H1 (cell line): ENCODE data around the gene MYH2. TPM values are rescaled to one million over a fixed set of nuclear protein-coding genes. Genes with fewer than 3 reads are reported as not detected.

Experiments used
- CBX5 ChIP-seq: fragments of 300-800, 300-1000 bp; sonication (generic); IDR thresholded peaks from 2 replicates; pipeline ENCODE4 v1.7.1; 2016; ENCODE audit warnings: antibody characterized with exemption, low read length, low read depth
- CHD7 ChIP-seq: fragments of 300-600 bp; sonication (generic); IDR thresholded peaks from 2 replicates; pipeline ENCODE4 v1.7.1; 2012; ENCODE audit warnings: low read length, moderate library complexity, mild to moderate bottlenecking, inconsistent platforms; ENCODE audit not compliant: insufficient replicate concordance
- EGR1 ChIP-seq: IDR thresholded peaks from 2 replicates; pipeline ENCODE4 v1.6.1; 2011; ENCODE audit warnings: low read depth, low read length, borderline replicate concordance
- GTF2F1 ChIP-seq: IDR thresholded peaks from 2 replicates; pipeline ENCODE4 v1.6.1; 2012; ENCODE audit warnings: low read depth, low read length, improper control_type of control experiment, borderline replicate concordance
- POLR2A ChIP-seq, 2 experiments: IDR thresholded peaks; 1 replicate in 1 of 2; 2 replicates in 1 of 2; pipeline ENCODE4 v1.6.1; 2011; ENCODE audit warnings: low read depth in 2 of 2, low read length in 2 of 2, mild to moderate bottlenecking in 2 of 2; ENCODE audit errors: control extremely low read depth in 1 of 2
- RNF2 ChIP-seq: fragments of 200-900, 300-1000 bp; sonication (generic); IDR thresholded peaks from 2 replicates; pipeline ENCODE4 v1.7.1; 2016; ENCODE audit warnings: borderline replicate concordance, low read depth, mild to moderate bottlenecking, antibody characterized with exemption, low read length; ENCODE audit not compliant: poor library complexity, severe bottlenecking; ENCODE audit errors: missing control alignments
- SIRT6 ChIP-seq: IDR thresholded peaks from one replicate; pipeline ENCODE4 v1.7.1; 2012; ENCODE audit warnings: low read length, inconsistent platforms
- SP4 ChIP-seq: IDR thresholded peaks from 2 replicates; pipeline ENCODE4 v1.6.1; 2012; ENCODE audit warnings: low read length, inconsistent platforms
- polyA plus RNA-seq, 7 experiments: library from polyadenylated mRNA; depleted of rRNA in 3 of 7; stranded (reverse) in 5 of 7; unstranded in 2 of 7; fragments of >200 nt in 5 of 7; fragments of 200-250 nt in 2 of 7; gene quantifications; 1 replicate in 5 of 7; 2 replicates in 1 of 7; 4 replicates in 1 of 7; pipeline versions ENCODE4 v1.2.1 to v1.2.3, GENCODE V29; 2011 to 2013; ENCODE audit warnings: missing spikeins in 2 of 7, mixed read lengths in 2 of 7
- total RNA-seq: library from RNA; stranded (reverse); fragmentation: NEBNext Ultra II Directional; extraction: Animal tissue kit (Norgen Biotek cat#: 25700); gene quantifications from 2 replicates; pipeline ENCODE4 v1.2.1, GENCODE V29; 2021

Gene MYH2
- total and polyA plus RNA-seq, 2 of the 8 experiments (the other 6 are each of a cell fraction or from before 2014, with no cell fraction given) = 1.0 to 9.0 TPM

GRCh38 chr17:10516065-10516464 lies 33.4 kb downstream of the MYH2 start (continued):
- TF ChIP-seq CHD7 (no peak), RNF2 (no peak), SIRT6 (no peak), CBX5 (no peak), POLR2A (IDR thresholded peaks at IDR 0.05; ENCODE audit: control extremely low read depth in 1 of 2, low read depth in 2 of 2, low read length in 2 of 2) (no peak), GTF2F1 (no peak), EGR1 (no peak), SP4 (no peak)
